GM21529 (cell line): Measurements from ENCODE around the gene ATG7.
"Not testable (repeated sequence)": the region's sequence is repeated elsewhere in the genome, so short reads cannot be mapped to it uniquely, and the experiment has no call there.

Source experiments
- ATAC-seq: cut with Tn5 transposase; IDR thresholded peaks from one replicate; pipeline ENCODE4 v1.9.1; 2021; ENCODE audit not compliant: unreplicated experiment

The ATG7 gene

GRCh38 chr3:11583235-11583634 lies 311.0 kb downstream of the ATG7 start:
- no peak for ATAC-seq

GRCh38 chr3:11583638-11584046 lies 311.4 kb downstream of the ATG7 start:
- ATAC-seq = no peak

- ATAC-seq = no peak
Observed at GRCh38 chr3:11584570-11584969, 312.4 kb downstream of the ATG7 start.

GRCh38 chr3:11587766-11588165 lies 315.6 kb downstream of the ATG7 start:
- ATAC-seq = no peak

- ATAC-seq = no peak
Observed at GRCh38 chr3:11588338-11588737, 316.1 kb downstream of the ATG7 start.

- no peak for ATAC-seq
Observed at GRCh38 chr3:11588755-11589154, 316.6 kb downstream of the ATG7 start.

- no peak for ATAC-seq
Observed at GRCh38 chr3:11589706-11590105, 317.5 kb downstream of the ATG7 start.

- no peak for ATAC-seq
Observed at GRCh38 chr3:11591002-11591355, 318.8 kb downstream of the ATG7 start.

GRCh38 chr3:11591391-11592282 lies 319.4 kb downstream of the ATG7 start:
- no peak for ATAC-seq

GRCh38 chr3:11592445-11593298 lies 320.5 kb downstream of the ATG7 start:
- ATAC-seq = no peak

- no peak for ATAC-seq
Observed at GRCh38 chr3:11593318-11594034, 321.3 kb downstream of the ATG7 start.

GRCh38 chr3:11595024-11595423 lies 322.8 kb downstream of the ATG7 start:
- not testable (repeated sequence) for ATAC-seq

GRCh38 chr3:11596387-11596786 lies 324.2 kb downstream of the ATG7 start:
- no peak for ATAC-seq

- no peak for ATAC-seq
Observed at GRCh38 chr3:11600501-11601282, 328.5 kb downstream of the ATG7 start.

GRCh38 chr3:11601446-11602238 lies 329.4 kb downstream of the ATG7 start:
- peak; percentile 91 for ATAC-seq

- no peak for ATAC-seq
Observed at GRCh38 chr3:11602239-11602840, 330.1 kb downstream of the ATG7 start.

GRCh38 chr3:11602886-11603527 lies 330.8 kb downstream of the ATG7 start:
- no peak for ATAC-seq

- ATAC-seq = no peak
Observed at GRCh38 chr3:11603628-11604027, 331.4 kb downstream of the ATG7 start.
